Measurements from ENCODE around the gene C1orf122. TPM values are rescaled to one million over a fixed set of nuclear protein-coding genes. Genes with fewer than 3 reads are reported as not detected.

Gene C1orf122
- total and polyA plus RNA-seq, 10 of the 15 experiments (the other 5 are each of a cell fraction or from before 2014, with no cell fraction given): 1.6 to 35.8 (median 14.8) TPM

DNA sequence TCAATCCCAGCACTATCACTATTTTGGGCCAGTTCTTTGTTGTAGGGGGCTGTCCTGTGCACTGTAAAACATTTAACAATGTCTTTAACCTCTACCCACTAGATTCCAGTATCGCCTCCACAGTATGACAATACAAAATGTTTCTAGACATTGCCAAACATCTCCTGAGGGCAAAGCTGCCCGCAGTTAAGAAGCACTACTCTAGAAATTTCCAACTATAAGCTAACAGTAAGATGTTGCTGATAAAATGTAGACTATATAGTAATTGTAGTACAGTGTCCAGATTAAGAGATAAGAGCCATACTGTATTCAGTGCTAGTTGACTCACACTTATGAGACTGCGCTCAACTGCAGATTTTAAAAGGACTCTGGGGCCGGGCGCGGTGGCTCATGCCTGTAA, 46.8 kb downstream of the C1orf122 start:
- H3K4me3 ChIP-seq: no peak overlapping the region
- no peaks in the 10 kb centered on the region for H3K9me3 ChIP-seq (replicated peaks; ENCODE audit: control insufficient read depth, insufficient read depth, low read length)
- RAD21 ChIA-PET (ENCODE audit: unreplicated experiment): no interaction called here
- no TSS peak for BruUV-seq (replicated peaks)
- H3K4me1 ChIP-seq (ENCODE audit: control insufficient read depth, insufficient read depth, low read length): peaks cover 13% of the 10 kb centered on the region
- SMC1A ChIA-PET (ENCODE audit: uncharacterized antibody, unreplicated experiment): interaction anchor here (0.6 to 1.9 kb wide), 3 partner anchors 10 to 49 kb away, joined by 3 to 6 read pairs (median 5); no protein-coding TSS in a partner anchor
- H3K27me3 ChIP-seq (replicated peaks in 1 of 2; ENCODE audit: control insufficient read depth in 2 of 2, insufficient read depth in 2 of 2, low read length in 1 of 2): no peaks in the 10 kb centered on the region
- ATAC-seq (no peak), DNase-seq (ENCODE audit: low read depth, low spot score) (no peak), FAIRE-seq (no peak)
- H3K9ac ChIP-seq (ENCODE audit: control insufficient read depth, insufficient read depth, low read length): no peak overlapping the region
- intact Hi-C loops (cut with micrococcal nuclease; ENCODE audit: unreplicated experiment): no loop called here
- POLR2A ChIA-PET: interaction anchor here (2.7 kb wide), 1 partner anchor 10 kb away, joined by 12 read pairs; no protein-coding TSS in a partner anchor
- WGBS (ENCODE audit: insufficient coverage, insufficient replicate concordance, low lambda C conversion rate, missing lambda C conversion rate): 96% methylated on average over 6 of the region's 6 CpGs
- H3K79me2 ChIP-seq (ENCODE audit: control insufficient read depth, insufficient read depth, low read length): peaks cover 60% of the 10 kb centered on the region
- TF ChIP-seq SP1 (IDR thresholded peaks at IDR 0.05; ENCODE audit: low read depth, low read length) (no peak), IKZF1 (conservative IDR thresholded peaks at IDR 0.05) (no peak), MEF2B (IDR thresholded peaks at IDR 0.05; ENCODE audit: partially characterized antibody, poor library complexity, severe bottlenecking) (no peak), ESRRA (IDR thresholded peaks at IDR 0.05; ENCODE audit: low read length) (no peak), ZNF24 (IDR thresholded peaks at IDR 0.05) (no peak), SREBF1 (IDR thresholded peaks at IDR 0.05; ENCODE audit: low read length) (no peak), KDM1A (IDR thresholded peaks at IDR 0.05; ENCODE audit: borderline replicate concordance) (no peak)
- CTCF ChIA-PET: interaction anchor here (1.5 kb wide), 1 partner anchor 10 kb away, joined by 3 read pairs; no protein-coding TSS in a partner anchor
- H3K36me3 ChIP-seq (ENCODE audit: control insufficient read depth in 2 of 2, insufficient read depth in 2 of 2, low read length in 1 of 2): peaks cover 0 to 14% of the 10 kb centered on the region in 2 experiments; a peak in 2 of 4 replicates
- H4K20me1 ChIP-seq (ENCODE audit: control insufficient read depth, insufficient read depth): no peaks in the 10 kb centered on the region
- in situ Hi-C loops (cut with MboI): no loop called here
- H3K27ac ChIP-seq (ENCODE audit: control insufficient read depth, insufficient read depth): no peak overlapping the region
- H3K4me2 ChIP-seq (ENCODE audit: control insufficient read depth, insufficient read depth): no peak overlapping the region
- H2AFZ ChIP-seq (ENCODE audit: control insufficient read depth, low read depth, low read length): no peak overlapping the region

Other genes with a start within 250 kb of the C1orf122 start
Only the 7 nearest of the 12 such genes appear.
- not detected in 2 replicates for gene RSPO1, start 172.9 kb upstream of the C1orf122 start, total RNA-seq (2014; rRNA removed)
- not detected in 2 replicates for gene RSPO1, start 172.9 kb upstream of the C1orf122 start, total RNA-seq (2014; rRNA removed; fragmentation: Illumina TruSeq; extraction: Trizol)
- not detected in 2 replicates for gene RSPO1, start 172.9 kb upstream of the C1orf122 start, total RNA-seq (2021)
- not detected in 2 replicates for gene RSPO1, start 172.9 kb upstream of the C1orf122 start, polyA plus RNA-seq (2011; rRNA removed)
- gene RSPO1, start 172.9 kb upstream of the C1orf122 start, polyA plus RNA-seq (2014; fragmentation: Illumina TruSeq; extraction: Trizol): not detected in 2 replicates
- gene RSPO1, start 172.9 kb upstream of the C1orf122 start, polyA plus RNA-seq (2014; fragmentation: Nextera tagmentation; extraction: Ambion mirVana): not detected
- gene RSPO1, start 172.9 kb upstream of the C1orf122 start, polyA plus RNA-seq (2014; rRNA removed): not detected in 2 replicates
- gene RSPO1, start 172.9 kb upstream of the C1orf122 start, polyA plus RNA-seq (2016; fragmentation: Nextera tagmentation; extraction: Ambion mirVana): not detected
- 18.0 and 21.3 TPM in 2 replicates for gene CDCA8, start 115.3 kb upstream of the C1orf122 start, total RNA-seq (2014; rRNA removed)
- 27.5 and 28.4 TPM in 2 replicates for gene CDCA8, start 115.3 kb upstream of the C1orf122 start, total RNA-seq (2014; rRNA removed; fragmentation: Illumina TruSeq; extraction: Trizol)
- 57.8 and 59.8 TPM in 2 replicates for gene CDCA8, start 115.3 kb upstream of the C1orf122 start, total RNA-seq (2021)
- gene CDCA8, start 115.3 kb upstream of the C1orf122 start, polyA plus RNA-seq (2011; rRNA removed): 68.3 and 72.0 TPM in 2 replicates
- 75.3 and 81.0 TPM in 2 replicates for gene CDCA8, start 115.3 kb upstream of the C1orf122 start, polyA plus RNA-seq (2014; fragmentation: Illumina TruSeq; extraction: Trizol)
- 10 to 100 TPM; 60.2 to 60.6 TPM for gene CDCA8, start 115.3 kb upstream of the C1orf122 start, polyA plus RNA-seq (2014; fragmentation: Nextera tagmentation; extraction: Ambion mirVana)
- gene CDCA8, start 115.3 kb upstream of the C1orf122 start, polyA plus RNA-seq (2014; rRNA removed): 52.8 and 62.1 TPM in 2 replicates
- gene CDCA8, start 115.3 kb upstream of the C1orf122 start, polyA plus RNA-seq (2016; fragmentation: Nextera tagmentation; extraction: Ambion mirVana): 10 to 100 TPM; 97.8 to 98.1 TPM
- gene EPHA10, start 42.7 kb upstream of the C1orf122 start, total RNA-seq (2014; rRNA removed): 0.05 TPM in 1 of 2 replicates, not detected in the other
- not detected in 2 replicates for gene EPHA10, start 42.7 kb upstream of the C1orf122 start, total RNA-seq (2014; rRNA removed; fragmentation: Illumina TruSeq; extraction: Trizol)
- not detected in 2 replicates for gene EPHA10, start 42.7 kb upstream of the C1orf122 start, total RNA-seq (2021)
- 0.03 and 0.05 TPM in 2 replicates for gene EPHA10, start 42.7 kb upstream of the C1orf122 start, polyA plus RNA-seq (2011; rRNA removed)
- not detected in 2 replicates for gene EPHA10, start 42.7 kb upstream of the C1orf122 start, polyA plus RNA-seq (2014; fragmentation: Illumina TruSeq; extraction: Trizol)
- not detected for gene EPHA10, start 42.7 kb upstream of the C1orf122 start, polyA plus RNA-seq (2014; fragmentation: Nextera tagmentation; extraction: Ambion mirVana)
- 0.06 TPM in 1 of 2 replicates, not detected in the other for gene EPHA10, start 42.7 kb upstream of the C1orf122 start, polyA plus RNA-seq (2014; rRNA removed)
- not detected for gene EPHA10, start 42.7 kb upstream of the C1orf122 start, polyA plus RNA-seq (2016; fragmentation: Nextera tagmentation; extraction: Ambion mirVana)
- gene MANEAL, start 13.9 kb upstream of the C1orf122 start, total RNA-seq (2014; rRNA removed): 11.0 and 11.1 TPM in 2 replicates
- gene MANEAL, start 13.9 kb upstream of the C1orf122 start, total RNA-seq (2014; rRNA removed; fragmentation: Illumina TruSeq; extraction: Trizol): 6.2 and 6.5 TPM in 2 replicates
- gene MANEAL, start 13.9 kb upstream of the C1orf122 start, total RNA-seq (2021): 8.6 and 9.2 TPM in 2 replicates
- gene MANEAL, start 13.9 kb upstream of the C1orf122 start, polyA plus RNA-seq (2011; rRNA removed): 2.9 and 4.9 TPM in 2 replicates
- gene MANEAL, start 13.9 kb upstream of the C1orf122 start, polyA plus RNA-seq (2014; fragmentation: Illumina TruSeq; extraction: Trizol): 4.7 and 6.5 TPM in 2 replicates
- 1 to 10 TPM; 3.7 to 4.2 TPM for gene MANEAL, start 13.9 kb upstream of the C1orf122 start, polyA plus RNA-seq (2014; fragmentation: Nextera tagmentation; extraction: Ambion mirVana)
- gene MANEAL, start 13.9 kb upstream of the C1orf122 start, polyA plus RNA-seq (2014; rRNA removed): 8.8 and 9.0 TPM in 2 replicates
- 1 to 10 TPM in 1 of 2 experiments, under 1 TPM in 1; 0.83 to 1.0 TPM for gene MANEAL, start 13.9 kb upstream of the C1orf122 start, polyA plus RNA-seq (2016; fragmentation: Nextera tagmentation; extraction: Ambion mirVana)
- gene YRDC, start 418 bp downstream of the C1orf122 start, total RNA-seq (2014; rRNA removed): 33.2 and 36.2 TPM in 2 replicates
- gene YRDC, start 418 bp downstream of the C1orf122 start, total RNA-seq (2014; rRNA removed; fragmentation: Illumina TruSeq; extraction: Trizol): 19.4 and 20.1 TPM in 2 replicates
- 29.1 and 31.7 TPM in 2 replicates for gene YRDC, start 418 bp downstream of the C1orf122 start, total RNA-seq (2021)
- gene YRDC, start 418 bp downstream of the C1orf122 start, polyA plus RNA-seq (2011; rRNA removed): 20.5 and 26.5 TPM in 2 replicates
- 18.5 and 20.9 TPM in 2 replicates for gene YRDC, start 418 bp downstream of the C1orf122 start, polyA plus RNA-seq (2014; fragmentation: Illumina TruSeq; extraction: Trizol)
- 10 to 100 TPM in 1 of 2 experiments, 1 to 10 TPM in 1; 4.5 to 15.3 TPM for gene YRDC, start 418 bp downstream of the C1orf122 start, polyA plus RNA-seq (2014; fragmentation: Nextera tagmentation; extraction: Ambion mirVana)
- 32.2 and 34.4 TPM in 2 replicates for gene YRDC, start 418 bp downstream of the C1orf122 start, polyA plus RNA-seq (2014; rRNA removed)
- 10 to 100 TPM in 1 of 2 experiments, 1 to 10 TPM in 1; 2.9 to 17.4 TPM for gene YRDC, start 418 bp downstream of the C1orf122 start, polyA plus RNA-seq (2016; fragmentation: Nextera tagmentation; extraction: Ambion mirVana)
- gene MTF1, start 51.8 kb downstream of the C1orf122 start, total RNA-seq (2014; rRNA removed): 2.0 and 2.2 TPM in 2 replicates
- gene MTF1, start 51.8 kb downstream of the C1orf122 start, total RNA-seq (2014; rRNA removed; fragmentation: Illumina TruSeq; extraction: Trizol): 6.3 and 6.6 TPM in 2 replicates
- gene MTF1, start 51.8 kb downstream of the C1orf122 start, total RNA-seq (2021): 19.2 and 20.4 TPM in 2 replicates
- 6.7 and 6.8 TPM in 2 replicates for gene MTF1, start 51.8 kb downstream of the C1orf122 start, polyA plus RNA-seq (2011; rRNA removed)
- gene MTF1, start 51.8 kb downstream of the C1orf122 start, polyA plus RNA-seq (2014; fragmentation: Illumina TruSeq; extraction: Trizol): 9.4 and 11.8 TPM in 2 replicates
- gene MTF1, start 51.8 kb downstream of the C1orf122 start, polyA plus RNA-seq (2014; fragmentation: Nextera tagmentation; extraction: Ambion mirVana): 1 to 10 TPM; 2.8 to 4.4 TPM
- 5.5 and 5.6 TPM in 2 replicates for gene MTF1, start 51.8 kb downstream of the C1orf122 start, polyA plus RNA-seq (2014; rRNA removed)
- 10 to 100 TPM; 13.7 to 14.7 TPM for gene MTF1, start 51.8 kb downstream of the C1orf122 start, polyA plus RNA-seq (2016; fragmentation: Nextera tagmentation; extraction: Ambion mirVana)
- 38.5 and 46.2 TPM in 2 replicates for gene INPP5B, start 139.3 kb downstream of the C1orf122 start, total RNA-seq (2014; rRNA removed)
- 28.8 and 28.9 TPM in 2 replicates for gene INPP5B, start 139.3 kb downstream of the C1orf122 start, total RNA-seq (2014; rRNA removed; fragmentation: Illumina TruSeq; extraction: Trizol)
- 32.0 and 32.6 TPM in 2 replicates for gene INPP5B, start 139.3 kb downstream of the C1orf122 start, total RNA-seq (2021)
- 45.0 and 54.4 TPM in 2 replicates for gene INPP5B, start 139.3 kb downstream of the C1orf122 start, polyA plus RNA-seq (2011; rRNA removed)
- gene INPP5B, start 139.3 kb downstream of the C1orf122 start, polyA plus RNA-seq (2014; fragmentation: Illumina TruSeq; extraction: Trizol): 25.0 and 27.1 TPM in 2 replicates
- 10 to 100 TPM; 10.9 to 14.6 TPM for gene INPP5B, start 139.3 kb downstream of the C1orf122 start, polyA plus RNA-seq (2014; fragmentation: Nextera tagmentation; extraction: Ambion mirVana)
- gene INPP5B, start 139.3 kb downstream of the C1orf122 start, polyA plus RNA-seq (2014; rRNA removed): 27.8 and 29.7 TPM in 2 replicates
- gene INPP5B, start 139.3 kb downstream of the C1orf122 start, polyA plus RNA-seq (2016; fragmentation: Nextera tagmentation; extraction: Ambion mirVana): 10 to 100 TPM; 18.3 to 22.2 TPM